SH-SY5Y (cell line): ENCODE results near the gene DNAH1.

Experiments used
- GATA2 ChIP-seq: IDR thresholded peaks from 2 replicates; pipeline ENCODE4 v1.6.1; 2011; ENCODE audit warnings: mild to moderate bottlenecking, low read depth, low read length
- GATA3 ChIP-seq: IDR thresholded peaks from 2 replicates; pipeline ENCODE4 v1.6.1; 2011; ENCODE audit warnings: low read depth, mild to moderate bottlenecking, low read length, moderate library complexity

The DNAH1 gene

DNA sequence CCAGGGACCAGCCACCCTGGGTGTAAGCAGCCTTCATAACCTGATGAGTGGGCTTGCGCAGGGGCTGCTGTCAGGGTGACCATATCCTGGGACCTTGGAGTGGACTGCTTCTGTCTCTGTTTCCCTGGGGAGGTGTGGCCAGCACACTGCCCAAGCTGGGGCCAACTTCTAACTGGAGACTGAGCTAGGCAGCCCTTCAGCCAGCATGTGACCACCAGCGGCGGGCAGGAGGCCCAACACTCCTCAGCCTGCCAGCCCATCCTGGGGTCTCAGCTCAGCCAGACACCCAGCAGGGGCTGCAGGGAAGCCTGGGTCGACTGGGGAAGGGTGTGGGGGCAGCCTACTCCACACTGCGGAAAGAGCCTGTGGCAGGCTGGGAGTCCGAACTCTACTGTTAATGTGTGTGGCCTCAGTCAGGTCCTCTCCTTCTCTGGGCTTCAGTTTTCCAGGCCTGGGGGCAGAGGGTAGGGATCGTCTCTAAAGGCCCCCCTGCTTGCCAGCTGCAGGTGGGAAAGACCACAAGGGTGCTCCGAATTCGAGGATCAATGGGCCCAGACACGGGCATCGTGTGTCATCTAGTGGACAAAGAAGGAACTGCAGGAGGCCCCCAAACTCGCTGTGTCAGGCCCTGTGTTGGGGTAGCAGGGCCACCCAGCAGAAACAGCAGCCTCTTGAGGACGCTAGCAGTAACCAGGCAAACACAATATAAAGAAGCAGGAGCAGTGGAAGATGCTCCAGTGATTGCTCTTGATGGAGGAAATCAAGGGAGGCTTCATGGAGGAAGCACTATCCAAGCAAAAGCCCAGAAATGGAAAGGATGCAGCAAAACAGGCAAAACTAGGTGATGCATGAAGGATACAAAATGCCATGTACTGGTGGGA, 130.8 kb downstream of the DNAH1 start:
- TF ChIP-seq GATA3: no peak
- TF ChIP-seq GATA2: no peak

DNA sequence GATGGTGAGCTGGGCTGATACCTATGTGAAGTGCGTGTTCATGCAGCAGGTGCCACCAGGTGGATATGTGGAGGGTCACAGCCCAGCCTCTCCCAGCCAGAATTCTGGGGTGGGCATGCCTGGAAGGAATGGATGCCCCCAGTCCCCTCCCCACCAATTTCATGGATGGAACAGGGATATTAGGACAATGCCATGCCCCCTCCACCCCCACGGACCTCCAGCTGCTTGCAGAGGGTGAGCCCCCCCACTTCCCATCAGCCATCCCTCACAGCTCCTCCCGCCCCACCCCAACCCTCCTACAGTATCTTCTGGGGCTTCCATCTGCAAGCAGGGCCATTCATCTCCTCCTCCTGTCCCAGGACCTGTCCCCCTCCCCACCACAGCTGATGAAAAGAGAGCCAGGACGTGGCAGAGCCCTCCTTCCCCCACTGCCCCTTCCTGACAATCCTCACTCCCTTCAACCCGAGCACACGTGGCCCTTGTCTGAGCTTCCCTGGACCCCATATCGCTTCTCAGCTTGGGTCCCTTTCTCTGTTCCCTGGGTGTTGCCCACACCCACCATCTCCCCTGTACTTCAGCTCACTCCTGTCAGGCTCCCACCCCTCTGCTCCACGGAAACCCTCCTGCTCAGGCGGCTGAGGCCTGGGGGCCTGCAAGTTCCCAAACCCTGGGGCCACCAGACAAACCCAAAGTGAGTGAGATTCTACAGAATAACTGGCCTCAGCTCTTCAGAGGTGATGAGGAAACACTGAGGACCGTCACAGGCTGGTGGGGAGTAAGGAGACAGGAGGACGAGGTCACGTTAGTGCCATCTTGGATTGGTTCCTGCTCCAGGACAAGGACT, 131.6 kb downstream of the DNAH1 start:
- TF ChIP-seq GATA3 (no peak), GATA2 (no peak)
